Left ventricle myocardium inferior (tissue), 1 donor: ENCODE results near the gene PHACTR3. TPM values are rescaled to one million over a fixed set of nuclear protein-coding genes. Genes with fewer than 3 reads are reported as not detected.

Experiments used
- DNase-seq: peaks from one replicate; pipeline ENCODE4 v3.0.0-alpha.2; 2020
- H3K27ac ChIP-seq: fragments of 200-600 bp; replicated peaks from 2 replicates; pipeline ENCODE4 v1.8.0; 2021
- H3K27me3 ChIP-seq: fragments of 200-600 bp; 2 replicates; pipeline ENCODE4 v1.8.0; 2021; ENCODE audit warnings: low read depth
- H3K36me3 ChIP-seq: fragments of 200-600 bp; 2 replicates; pipeline ENCODE4 v1.8.0; 2021
- H3K4me1 ChIP-seq: fragments of 200-600 bp; 2 replicates; pipeline ENCODE4 v1.8.0; 2021
- H3K4me3 ChIP-seq: fragments of 200-600 bp; 2 replicates; pipeline ENCODE4 v1.8.0; 2021; ENCODE audit warnings: mild to moderate bottlenecking, moderate library complexity
- H3K9me3 ChIP-seq: fragments of 200-600 bp; replicated peaks from 2 replicates; pipeline ENCODE4 v1.8.0; 2021
- intact Hi-C: fragments of 100-400 bp; cut with micrococcal nuclease; formaldehyde crosslinking; loops from one replicate; pipeline ENCODE4 v1.11.0; 2022
- total RNA-seq: library from RNA; stranded (reverse); fragmentation: NEBNext Ultra II Directional; extraction: Animal tissue kit (Norgen Biotek cat#: 25700); gene quantifications from one replicate; pipeline ENCODE4 v1.2.1, GENCODE V29; 2021
- TF ChIP-seq, protein P1 (sequence below): fragments of 200-600 bp; IDR thresholded peaks from 2 replicates; pipeline ENCODE4 v1.8.0; 2021; ENCODE audit warnings: antibody characterized with exemption, mild to moderate bottlenecking, borderline replicate concordance
- donor health status: DM: no; HTN: yes; CAD: no; lungs with severe emphysema.

PHACTR3 gene
- total RNA-seq, 1 donor from 2014 or later, result 4.3 TPM

DNA sequence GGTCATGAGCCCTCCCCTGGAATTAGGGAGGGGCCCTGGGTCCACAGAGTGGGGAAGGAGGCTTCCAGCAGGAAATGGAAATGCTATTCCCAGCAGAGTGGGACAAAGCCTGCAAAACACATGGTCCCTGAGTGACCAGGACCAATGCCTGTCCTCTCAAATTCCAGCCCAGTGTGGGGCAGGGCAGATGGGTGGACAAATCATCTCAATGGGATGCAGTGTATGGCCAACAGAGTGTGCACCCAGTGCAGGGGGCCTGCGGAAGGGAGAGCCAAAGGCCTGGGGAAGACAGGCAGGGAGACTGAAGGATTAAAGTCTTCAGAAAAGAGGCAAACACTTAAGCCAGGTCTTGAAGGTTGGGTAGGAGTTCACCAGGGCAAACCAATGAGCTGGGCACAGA lies 28.7 kb upstream of the PHACTR3 start:
- H3K27ac ChIP-seq, result no peak overlapping the region
- intact Hi-C loops, result no loop called here
- H3K27me3 ChIP-seq, result peaks cover 73% of the 10 kb centered on the region
- no peaks in the 10 kb centered on the region for H3K36me3 ChIP-seq
- no peaks in the 10 kb centered on the region for H3K9me3 ChIP-seq
- H3K4me3 ChIP-seq, result no peak overlapping the region
- TF ChIP-seq, protein P1, sequence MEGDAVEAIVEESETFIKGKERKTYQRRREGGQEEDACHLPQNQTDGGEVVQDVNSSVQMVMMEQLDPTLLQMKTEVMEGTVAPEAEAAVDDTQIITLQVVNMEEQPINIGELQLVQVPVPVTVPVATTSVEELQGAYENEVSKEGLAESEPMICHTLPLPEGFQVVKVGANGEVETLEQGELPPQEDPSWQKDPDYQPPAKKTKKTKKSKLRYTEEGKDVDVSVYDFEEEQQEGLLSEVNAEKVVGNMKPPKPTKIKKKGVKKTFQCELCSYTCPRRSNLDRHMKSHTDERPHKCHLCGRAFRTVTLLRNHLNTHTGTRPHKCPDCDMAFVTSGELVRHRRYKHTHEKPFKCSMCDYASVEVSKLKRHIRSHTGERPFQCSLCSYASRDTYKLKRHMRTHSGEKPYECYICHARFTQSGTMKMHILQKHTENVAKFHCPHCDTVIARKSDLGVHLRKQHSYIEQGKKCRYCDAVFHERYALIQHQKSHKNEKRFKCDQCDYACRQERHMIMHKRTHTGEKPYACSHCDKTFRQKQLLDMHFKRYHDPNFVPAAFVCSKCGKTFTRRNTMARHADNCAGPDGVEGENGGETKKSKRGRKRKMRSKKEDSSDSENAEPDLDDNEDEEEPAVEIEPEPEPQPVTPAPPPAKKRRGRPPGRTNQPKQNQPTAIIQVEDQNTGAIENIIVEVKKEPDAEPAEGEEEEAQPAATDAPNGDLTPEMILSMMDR, result no peak
- peaks cover 20% of the 10 kb centered on the region for H3K4me1 ChIP-seq
- DNase-seq, result no peak

DNA sequence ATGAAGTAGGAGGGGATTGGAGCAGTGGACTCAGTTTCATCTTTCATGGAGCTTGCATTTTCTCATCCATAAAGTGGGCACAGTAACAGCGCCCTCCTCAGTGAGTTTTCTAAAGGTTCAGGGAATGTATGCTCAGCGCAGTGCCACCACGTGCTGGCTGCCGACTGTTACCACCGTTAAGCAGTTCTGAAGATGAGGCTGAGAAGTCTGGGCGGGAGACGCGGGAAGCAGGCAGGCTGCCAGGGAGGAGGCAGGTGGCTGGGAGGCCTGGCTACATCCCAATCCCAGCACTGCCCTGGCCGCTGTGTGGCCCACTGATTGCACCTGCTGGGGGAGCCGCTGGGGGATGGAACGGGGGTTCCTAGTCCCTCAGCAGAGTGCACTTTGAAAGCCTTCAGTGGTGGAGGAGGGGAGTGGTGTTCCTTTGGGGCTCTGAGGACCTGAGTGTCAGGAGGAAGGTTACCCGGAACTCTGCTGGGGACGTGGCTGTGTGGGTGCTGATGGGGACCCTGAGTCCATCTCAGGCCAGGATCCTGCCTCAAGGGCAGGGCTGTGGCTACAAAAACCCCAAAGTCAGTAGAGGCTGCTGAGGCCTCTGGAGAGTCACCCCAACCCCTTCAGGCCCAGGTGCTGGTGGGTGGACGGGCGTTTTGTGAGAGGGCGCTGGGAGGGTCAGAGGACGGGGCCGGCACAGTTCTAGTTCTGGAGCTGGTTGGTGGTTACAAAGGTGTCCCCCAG lies 28.0 kb upstream of the PHACTR3 start:
- no peak for DNase-seq
- peaks cover 20% of the 10 kb centered on the region for H3K4me1 ChIP-seq
- H3K9me3 ChIP-seq, result no peaks in the 10 kb centered on the region
- intact Hi-C loops, result no loop called here
- TF ChIP-seq, protein P1, result no peak
- H3K4me3 ChIP-seq, result peak overlapping the region; percentile 65
- peaks cover 68% of the 10 kb centered on the region for H3K27me3 ChIP-seq
- H3K27ac ChIP-seq, result no peak overlapping the region
- H3K36me3 ChIP-seq, result no peaks in the 10 kb centered on the region

DNA sequence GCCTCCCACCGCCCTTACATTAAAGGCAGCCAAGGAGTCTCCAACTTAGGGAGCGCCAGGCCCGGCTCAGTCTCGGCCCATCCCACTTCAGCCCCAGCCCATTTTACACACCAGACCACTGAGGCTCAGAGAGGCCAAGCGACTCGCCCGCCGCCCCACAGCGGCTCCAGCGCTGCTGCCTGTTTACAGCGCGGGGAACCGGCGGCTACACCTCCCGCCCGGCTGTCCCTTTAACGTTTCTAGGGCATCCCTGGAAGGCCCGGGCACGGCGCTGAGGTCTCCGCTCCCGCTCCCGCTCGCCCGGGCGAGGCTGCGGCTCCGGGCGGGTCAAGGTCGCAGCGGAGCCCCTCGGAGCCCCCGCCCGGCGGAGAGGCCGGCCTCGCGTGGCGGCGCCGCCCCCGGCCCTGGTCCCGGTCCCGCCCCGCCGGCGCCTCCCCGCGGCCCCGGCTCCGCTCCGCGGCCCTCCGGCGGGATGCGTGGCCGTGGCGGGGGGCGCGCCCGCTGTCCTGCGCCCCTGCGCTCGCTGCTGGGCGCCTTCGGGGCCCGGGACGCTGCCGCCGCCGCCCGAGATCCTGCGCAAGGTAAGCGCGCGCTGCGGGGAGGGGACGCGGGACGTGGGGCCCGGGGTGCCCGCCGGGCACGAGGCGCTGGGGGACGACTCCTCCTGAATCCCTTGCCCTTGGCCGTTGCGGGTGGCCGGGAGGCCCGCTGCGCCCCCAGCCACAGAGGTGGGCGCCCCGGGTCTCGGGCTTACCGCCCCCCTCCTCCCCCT lies 27.1 kb upstream of the PHACTR3 start:
- intact Hi-C loops, result no loop called here
- peaks cover 60% of the 10 kb centered on the region for H3K27me3 ChIP-seq

DNA sequence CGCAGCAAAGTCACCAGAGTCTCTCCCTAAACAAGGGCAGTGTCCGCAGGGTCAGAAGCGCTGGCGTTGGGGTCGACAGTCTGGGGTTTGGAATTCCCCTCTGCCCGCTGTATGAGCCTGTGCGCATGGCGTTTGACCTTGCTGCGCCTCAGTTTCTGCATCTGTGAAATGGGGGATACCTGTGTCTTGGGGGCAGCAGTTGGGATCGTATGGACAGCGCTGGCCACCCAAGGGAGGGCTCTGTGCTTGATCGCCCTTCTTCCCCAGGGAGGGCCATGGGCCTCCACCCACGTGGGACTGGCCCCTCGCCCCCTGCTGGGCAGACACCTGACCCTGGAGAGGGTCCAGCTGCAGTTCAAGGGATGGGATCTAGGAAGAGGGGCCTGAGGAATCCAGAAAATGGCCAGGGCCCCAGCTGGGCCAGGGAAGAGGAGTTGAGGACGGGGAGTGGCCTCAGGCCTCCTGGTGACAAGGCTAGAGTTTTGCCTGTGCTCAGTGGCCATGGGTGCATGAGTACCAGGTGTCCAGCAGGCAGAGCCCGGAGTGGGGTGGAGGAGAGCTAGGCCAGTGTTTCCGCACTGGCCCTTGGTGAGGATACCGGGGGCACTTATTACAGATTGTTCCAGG lies 26.4 kb upstream of the PHACTR3 start:
- Histone ChIP-seq H3K4me3 (peak overlapping the region; percentile 65), H3K27me3 (peaks cover 55% of the 10 kb centered on the region), H3K27ac (no peak overlapping the region), H3K9me3 (no peaks in the 10 kb centered on the region), H3K36me3 (no peaks in the 10 kb centered on the region), H3K4me1 (peaks cover 21% of the 10 kb centered on the region)
- intact Hi-C loops, result no loop called here
- DNase-seq, result no peak
- TF ChIP-seq, protein P1, result no peak

More for the DNA sequence above, 27.1 kb upstream of the PHACTR3 start:
- TF ChIP-seq, protein P1, result no peak
- Histone ChIP-seq H3K9me3 (no peaks in the 10 kb centered on the region), H3K4me3 (peak overlapping the region; percentile 65), H3K27ac (no peak overlapping the region), H3K36me3 (no peaks in the 10 kb centered on the region), H3K4me1 (peaks cover 15% of the 10 kb centered on the region)
- no peak for DNase-seq
